HCT116 (cell line): Measurements from ENCODE around the gene PKP1.

ENCODE experiments used
- CEBPB ChIP-seq: IDR thresholded peaks from 2 replicates; pipeline ENCODE4 v1.6.1; 2012; ENCODE audit warnings: low read depth
- TF ChIP-seq, protein P1 (sequence below), 3 experiments: fragments of 200-600 bp in 1 of 3; sonication (generic) in 1 of 3; IDR thresholded peaks in 2 of 3; conservative IDR thresholded peaks in 1 of 3; 2 replicates each; pipeline ENCODE4 v1.5.1; 2012 to 2017; ENCODE audit warnings: low read depth in 2 of 3, low read length in 2 of 3, antibody characterized with exemption in 1 of 3, borderline replicate concordance in 1 of 3, control low read depth in 1 of 3, mild to moderate bottlenecking in 1 of 3, mixed read lengths in 1 of 3, mixed run types in 1 of 3, moderate library complexity in 1 of 3; ENCODE audit not compliant: insufficient read depth in 1 of 3

DNA sequence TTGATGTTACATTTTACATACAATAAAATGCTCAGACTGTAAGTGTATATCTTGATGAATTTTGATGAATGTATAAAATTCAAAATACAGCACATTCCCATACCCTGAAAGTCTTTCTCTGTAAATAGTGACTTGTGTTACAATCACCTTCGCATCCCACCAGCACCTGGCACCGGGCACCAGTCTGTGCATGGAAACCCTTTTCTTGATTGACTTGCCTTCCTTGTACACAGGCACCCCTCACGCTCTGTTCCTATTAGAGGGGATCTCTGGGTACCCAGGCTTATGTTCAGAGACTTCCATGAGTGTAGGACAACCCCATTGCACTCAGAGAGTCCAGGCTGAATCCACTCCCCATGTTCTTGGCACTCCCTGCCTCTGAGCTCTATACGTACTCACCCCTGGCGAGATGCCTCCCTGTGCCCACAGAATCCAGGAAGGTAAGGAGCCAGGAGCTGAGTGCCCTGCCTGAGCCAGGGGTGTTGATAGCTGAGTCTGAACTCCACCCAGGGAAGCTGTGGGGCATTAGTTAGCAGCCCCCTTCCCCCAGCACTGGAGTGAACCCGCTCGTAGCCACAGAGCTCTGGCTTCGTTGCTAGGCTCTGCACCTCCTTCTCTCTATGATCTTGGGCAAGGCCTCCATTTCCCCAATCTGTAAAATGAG is 22.5 kb upstream of the PKP1 start:
- TF ChIP-seq, protein P1, sequence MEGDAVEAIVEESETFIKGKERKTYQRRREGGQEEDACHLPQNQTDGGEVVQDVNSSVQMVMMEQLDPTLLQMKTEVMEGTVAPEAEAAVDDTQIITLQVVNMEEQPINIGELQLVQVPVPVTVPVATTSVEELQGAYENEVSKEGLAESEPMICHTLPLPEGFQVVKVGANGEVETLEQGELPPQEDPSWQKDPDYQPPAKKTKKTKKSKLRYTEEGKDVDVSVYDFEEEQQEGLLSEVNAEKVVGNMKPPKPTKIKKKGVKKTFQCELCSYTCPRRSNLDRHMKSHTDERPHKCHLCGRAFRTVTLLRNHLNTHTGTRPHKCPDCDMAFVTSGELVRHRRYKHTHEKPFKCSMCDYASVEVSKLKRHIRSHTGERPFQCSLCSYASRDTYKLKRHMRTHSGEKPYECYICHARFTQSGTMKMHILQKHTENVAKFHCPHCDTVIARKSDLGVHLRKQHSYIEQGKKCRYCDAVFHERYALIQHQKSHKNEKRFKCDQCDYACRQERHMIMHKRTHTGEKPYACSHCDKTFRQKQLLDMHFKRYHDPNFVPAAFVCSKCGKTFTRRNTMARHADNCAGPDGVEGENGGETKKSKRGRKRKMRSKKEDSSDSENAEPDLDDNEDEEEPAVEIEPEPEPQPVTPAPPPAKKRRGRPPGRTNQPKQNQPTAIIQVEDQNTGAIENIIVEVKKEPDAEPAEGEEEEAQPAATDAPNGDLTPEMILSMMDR (IDR thresholded peaks at IDR 0.05 in 2 of 3, conservative IDR thresholded peaks at IDR 0.05 in 1 of 3; ENCODE audit: borderline replicate concordance in 1 of 3, insufficient read depth in 1 of 3, low read depth in 2 of 3, low read length in 2 of 3), result no peak
- TF ChIP-seq CEBPB, result no peak
